GM10266 (cell line): ENCODE measurements around the gene NXPE3.
A peak's percentile ranks its signal among the peaks of the same experiment; 100 is the strongest.

Experiments used
- DNase-seq: peaks from one replicate; pipeline ENCODE4 v3.0.0; 2012; ENCODE audit errors: extremely low spot score
- TF ChIP-seq, protein P1 (sequence below): IDR thresholded peaks from 2 replicates; pipeline ENCODE4 v1.5.1; 2012; ENCODE audit warnings: mild to moderate bottlenecking, low read depth; ENCODE audit not compliant: control insufficient read depth, insufficient read depth; ENCODE audit errors: missing control alignments

The NXPE3 gene

DNA sequence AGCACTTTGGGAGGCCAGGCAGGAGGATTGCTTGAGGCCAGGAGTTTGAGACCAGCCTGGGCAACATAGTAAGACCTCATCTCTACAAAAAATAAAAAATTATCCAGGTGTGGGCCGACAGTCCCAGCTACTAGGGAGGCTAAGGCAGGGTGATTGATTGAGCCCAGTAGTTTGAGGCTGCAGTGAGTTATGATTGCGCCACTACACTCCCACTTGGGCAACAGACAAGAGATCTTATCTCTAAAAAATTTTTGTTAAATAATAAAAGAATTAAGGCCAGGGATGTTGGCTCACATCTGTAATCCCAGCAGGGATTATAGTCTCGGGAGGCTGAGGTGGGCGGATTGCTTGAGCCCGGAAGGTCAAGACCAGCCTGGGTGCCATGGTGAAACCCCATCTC lies 44.5 kb downstream of the NXPE3 start:
- TF ChIP-seq, protein P1, sequence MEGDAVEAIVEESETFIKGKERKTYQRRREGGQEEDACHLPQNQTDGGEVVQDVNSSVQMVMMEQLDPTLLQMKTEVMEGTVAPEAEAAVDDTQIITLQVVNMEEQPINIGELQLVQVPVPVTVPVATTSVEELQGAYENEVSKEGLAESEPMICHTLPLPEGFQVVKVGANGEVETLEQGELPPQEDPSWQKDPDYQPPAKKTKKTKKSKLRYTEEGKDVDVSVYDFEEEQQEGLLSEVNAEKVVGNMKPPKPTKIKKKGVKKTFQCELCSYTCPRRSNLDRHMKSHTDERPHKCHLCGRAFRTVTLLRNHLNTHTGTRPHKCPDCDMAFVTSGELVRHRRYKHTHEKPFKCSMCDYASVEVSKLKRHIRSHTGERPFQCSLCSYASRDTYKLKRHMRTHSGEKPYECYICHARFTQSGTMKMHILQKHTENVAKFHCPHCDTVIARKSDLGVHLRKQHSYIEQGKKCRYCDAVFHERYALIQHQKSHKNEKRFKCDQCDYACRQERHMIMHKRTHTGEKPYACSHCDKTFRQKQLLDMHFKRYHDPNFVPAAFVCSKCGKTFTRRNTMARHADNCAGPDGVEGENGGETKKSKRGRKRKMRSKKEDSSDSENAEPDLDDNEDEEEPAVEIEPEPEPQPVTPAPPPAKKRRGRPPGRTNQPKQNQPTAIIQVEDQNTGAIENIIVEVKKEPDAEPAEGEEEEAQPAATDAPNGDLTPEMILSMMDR = no peak
- DNase-seq = no peak

DNA sequence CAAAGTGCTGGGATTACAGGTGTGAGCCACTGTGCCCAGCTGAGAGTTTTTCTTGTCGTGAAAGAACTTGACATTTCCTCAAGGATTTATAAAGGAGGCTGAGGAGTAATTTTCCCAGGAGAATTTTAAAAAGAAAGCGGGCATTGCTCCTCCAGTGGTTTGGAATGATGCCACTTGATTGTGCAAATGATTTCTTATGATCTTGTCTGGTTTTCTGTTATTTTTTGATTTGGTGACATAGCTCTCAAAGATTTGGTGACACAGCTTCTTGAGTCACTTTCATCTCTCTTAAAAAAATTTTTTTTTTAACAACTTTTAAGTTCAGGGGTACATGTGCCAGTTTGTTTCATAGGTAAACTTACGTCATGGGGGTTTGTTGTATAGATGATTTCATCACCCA lies 45.7 kb downstream of the NXPE3 start:
- no peak for DNase-seq
- TF ChIP-seq, protein P1 = no peak

DNA sequence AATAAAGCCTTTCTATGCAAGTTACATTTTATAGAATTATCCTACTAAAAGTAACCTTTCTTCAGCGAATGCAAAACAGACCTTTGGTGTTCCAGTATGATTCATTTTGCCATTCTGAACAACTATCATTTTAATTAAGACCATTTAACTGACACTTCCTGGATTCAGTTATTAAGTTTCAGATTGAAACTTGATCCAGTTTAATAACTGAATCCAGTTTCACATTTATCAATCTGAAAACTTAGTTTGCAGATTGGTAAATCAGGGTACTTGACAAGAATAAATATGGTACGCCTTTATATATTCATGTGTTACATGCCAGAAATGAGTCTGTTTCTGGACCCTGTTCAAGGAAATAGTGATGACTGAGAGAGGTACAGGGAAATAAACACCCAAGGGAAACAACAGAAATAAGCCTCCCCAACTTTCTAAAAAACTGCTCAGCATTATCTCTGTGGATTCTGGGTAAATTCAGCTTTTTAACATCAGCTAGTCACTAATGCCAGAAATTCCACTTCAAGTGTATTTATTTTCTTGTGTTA lies 47.0 kb downstream of the NXPE3 start:
- no peak for DNase-seq
- TF ChIP-seq, protein P1 = no peak

DNA sequence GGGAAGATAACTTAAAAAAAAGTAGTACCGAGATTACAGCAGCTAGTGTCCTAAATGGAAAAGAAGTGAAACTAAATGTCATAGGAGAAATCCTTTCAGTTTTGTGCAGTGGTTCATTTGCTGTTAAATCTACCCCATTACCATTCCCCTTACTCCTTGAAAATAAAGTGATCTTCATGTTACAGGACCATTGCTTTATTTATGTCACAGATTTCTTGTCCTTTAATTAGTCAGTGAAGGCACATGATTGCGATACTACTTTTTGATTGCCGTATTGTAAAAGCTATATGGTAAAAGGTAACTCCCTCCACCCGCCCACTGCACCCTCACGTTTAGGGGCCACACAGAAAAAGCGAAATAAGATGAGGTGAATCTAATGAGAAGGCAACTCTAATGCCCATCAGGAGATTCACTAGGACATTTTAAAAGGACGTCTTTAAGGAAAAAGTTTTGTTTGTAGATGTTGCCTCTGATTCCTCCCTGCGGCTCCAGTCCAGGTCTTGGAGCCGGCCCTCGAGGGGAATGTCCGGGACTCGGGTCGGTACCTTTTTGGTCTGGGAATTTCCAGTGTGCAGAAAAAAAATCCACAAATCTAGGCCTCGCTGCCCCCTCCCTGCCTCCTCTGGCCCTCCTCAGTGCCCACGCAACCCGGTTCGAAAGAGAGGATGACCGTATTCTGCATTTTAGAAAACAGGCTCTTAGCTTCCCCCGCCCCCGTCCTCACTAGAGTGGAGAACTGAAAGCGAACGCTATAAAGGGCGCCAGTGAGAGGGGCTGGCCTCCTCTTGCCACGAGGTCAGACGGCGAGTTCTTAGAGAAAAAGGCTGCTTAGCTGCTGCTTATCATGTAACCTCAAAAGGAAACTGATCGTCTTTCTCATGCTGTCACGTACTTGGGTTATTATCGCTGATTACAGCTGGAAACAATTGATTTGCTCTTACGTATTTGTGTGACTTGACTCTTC lies 48.5 kb downstream of the NXPE3 start:
- peak; percentile 75 for DNase-seq
- TF ChIP-seq, protein P1 = no peak

DNA sequence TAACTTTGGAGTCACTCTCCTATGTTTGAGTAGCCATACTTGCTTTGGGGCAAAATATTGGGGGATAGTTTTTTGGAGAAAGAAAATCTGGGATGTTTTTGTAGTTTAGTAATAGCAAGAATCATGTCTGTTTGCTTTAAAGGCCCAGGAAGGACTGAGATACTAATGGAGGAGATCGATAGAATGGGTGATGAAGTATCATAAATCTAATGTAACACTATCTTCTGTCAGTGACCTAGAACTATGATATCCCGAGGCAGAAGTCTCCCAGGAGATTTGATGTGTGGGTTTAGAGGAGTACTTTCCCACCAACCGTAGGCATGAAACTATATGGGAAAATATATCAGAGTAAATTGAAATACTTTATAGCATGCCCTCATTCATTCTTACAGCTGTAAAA lies 49.3 kb downstream of the NXPE3 start:
- no peak for DNase-seq
- TF ChIP-seq, protein P1 = no peak

DNA sequence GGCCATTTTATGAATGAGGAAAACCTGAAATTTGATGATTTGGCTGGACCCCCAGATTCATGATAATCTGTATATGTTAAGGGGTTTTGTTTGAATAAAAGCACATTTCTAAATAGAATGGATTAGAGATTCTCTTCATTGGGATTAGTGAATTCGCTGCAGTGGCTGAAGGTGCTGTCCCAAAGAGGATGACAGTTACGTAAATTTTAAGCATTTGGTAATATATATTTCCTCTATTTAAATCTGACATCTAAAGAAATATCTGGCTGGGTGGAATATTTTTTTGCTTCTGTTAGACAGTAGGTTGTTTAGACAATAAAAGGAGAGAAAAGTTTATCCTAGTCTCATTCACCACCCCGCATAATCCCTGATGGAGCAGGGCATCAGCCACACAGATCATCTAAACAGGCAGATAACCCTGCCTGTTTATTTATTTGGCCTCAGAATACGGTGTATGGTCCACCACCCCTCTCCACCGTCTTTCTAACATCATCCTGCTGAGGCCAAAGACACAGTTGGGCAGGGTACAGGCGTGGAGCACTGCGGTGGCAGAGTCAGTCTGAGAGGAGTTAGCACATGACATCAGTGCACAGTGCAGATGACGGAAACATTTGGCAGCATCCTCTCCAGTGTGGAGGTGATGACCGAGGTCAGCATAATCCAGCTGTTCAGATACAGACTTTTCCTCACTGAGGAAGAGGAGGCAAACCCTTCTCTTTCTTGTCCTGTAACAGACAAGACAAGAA lies 49.9 kb downstream of the NXPE3 start:
- no peak for DNase-seq
- TF ChIP-seq, protein P1 = no peak
